GM19328 (cell line): ENCODE results near the gene ALOX12.
"Not testable (repeated sequence)": the region's sequence is repeated elsewhere in the genome, so short reads cannot be mapped to it uniquely, and the experiment has no call there.

Experiments
- ATAC-seq: cut with Tn5 transposase; IDR thresholded peaks from one replicate; pipeline ENCODE4 v1.9.1; 2021; ENCODE audit warnings: mild to moderate bottlenecking, moderate library complexity; ENCODE audit not compliant: unreplicated experiment

ALOX12 gene

GRCh38 chr17:6995500-6996255 lies at the start of gene ALOX12:
TSS of gene ALOX12 (plus strand) at chr17:6996049. CDS start at chr17:6996118, 69 bp downstream.
- no peak for ATAC-seq

GRCh38 chr17:6947745-6948144 lies 48.1 kb upstream of the ALOX12 start:
- ATAC-seq = no peak

- no peak for ATAC-seq
Observed at GRCh38 chr17:6948562-6948961, 47.3 kb upstream of the ALOX12 start.

- no peak for ATAC-seq
Observed at GRCh38 chr17:6948976-6949375, 46.9 kb upstream of the ALOX12 start.

- ATAC-seq = not testable (repeated sequence)
Observed at GRCh38 chr17:6950938-6951337, 44.9 kb upstream of the ALOX12 start.

- ATAC-seq = no peak
Observed at GRCh38 chr17:6953689-6954088, 42.2 kb upstream of the ALOX12 start.

- no peak for ATAC-seq
Observed at GRCh38 chr17:6959700-6960099, 36.1 kb upstream of the ALOX12 start.

- no peak for ATAC-seq
Observed at GRCh38 chr17:6969323-6969726, 26.5 kb upstream of the ALOX12 start.

GRCh38 chr17:6970992-6971391 lies 24.9 kb upstream of the ALOX12 start:
- no peak for ATAC-seq

- not testable (repeated sequence) for ATAC-seq
Observed at GRCh38 chr17:6979440-6979839, 16.4 kb upstream of the ALOX12 start.

- ATAC-seq = no peak
Observed at GRCh38 chr17:6981426-6981825, 14.4 kb upstream of the ALOX12 start.

GRCh38 chr17:6985266-6985665 lies 10.6 kb upstream of the ALOX12 start:
- ATAC-seq = no peak

- ATAC-seq = no peak
Observed at GRCh38 chr17:6986676-6987075, 9.2 kb upstream of the ALOX12 start.

- ATAC-seq = no peak
Observed at GRCh38 chr17:6989779-6990178, 6.1 kb upstream of the ALOX12 start.

- ATAC-seq = not testable (repeated sequence)
Observed at GRCh38 chr17:6993613-6994056, 2.2 kb upstream of the ALOX12 start.

GRCh38 chr17:6994118-6994598 lies 1.7 kb upstream of the ALOX12 start:
- no peak for ATAC-seq

GRCh38 chr17:6994666-6995256 lies 1.1 kb upstream of the ALOX12 start:
- no peak for ATAC-seq

GRCh38 chr17:6996256-6997011 lies 585 bp downstream of the ALOX12 start:
- no peak for ATAC-seq

GRCh38 chr17:6997171-6997570 lies 1.3 kb downstream of the ALOX12 start:
- ATAC-seq = no peak

GRCh38 chr17:6998855-6999508 lies 3.1 kb downstream of the ALOX12 start:
- no peak for ATAC-seq

GRCh38 chr17:7001318-7001961 lies 5.6 kb downstream of the ALOX12 start:
- ATAC-seq = no peak
